GM18867 (cell line): ENCODE data around the gene ZC3H13.

Experiments used
- ATAC-seq: cut with Tn5 transposase; IDR thresholded peaks from one replicate; pipeline ENCODE4 v1.9.1; 2021; ENCODE audit warnings: mild to moderate bottlenecking, moderate library complexity; ENCODE audit not compliant: unreplicated experiment

The ZC3H13 gene

GRCh38 chr13:45943965-45944364 lies 108.6 kb downstream of the ZC3H13 start:
- ATAC-seq = no peak

GRCh38 chr13:45943120-45943519 lies 109.4 kb downstream of the ZC3H13 start:
- ATAC-seq = no peak

GRCh38 chr13:45941261-45941660 lies 111.3 kb downstream of the ZC3H13 start:
- ATAC-seq = no peak

GRCh38 chr13:45940061-45940460 lies 112.5 kb downstream of the ZC3H13 start:
- no peak for ATAC-seq

GRCh38 chr13:45936621-45937020 lies 115.9 kb downstream of the ZC3H13 start:
- ATAC-seq = no peak

GRCh38 chr13:45934283-45934682 lies 118.3 kb downstream of the ZC3H13 start:
- no peak for ATAC-seq

GRCh38 chr13:45933203-45933908 lies 119.2 kb downstream of the ZC3H13 start:
- no peak for ATAC-seq

- no peak for ATAC-seq
Observed at GRCh38 chr13:45932676-45933075, 119.9 kb downstream of the ZC3H13 start.

GRCh38 chr13:45932172-45932571 lies 120.4 kb downstream of the ZC3H13 start:
- ATAC-seq = no peak

- ATAC-seq = no peak
Observed at GRCh38 chr13:45931211-45931610, 121.3 kb downstream of the ZC3H13 start.

GRCh38 chr13:45930177-45930576 lies 122.4 kb downstream of the ZC3H13 start:
- no peak for ATAC-seq

- no peak for ATAC-seq
Observed at GRCh38 chr13:45928843-45929242, 123.7 kb downstream of the ZC3H13 start.

- no peak for ATAC-seq
Observed at GRCh38 chr13:45928176-45928575, 124.4 kb downstream of the ZC3H13 start.

GRCh38 chr13:45926741-45927140 lies 125.8 kb downstream of the ZC3H13 start:
- ATAC-seq = no peak

GRCh38 chr13:45925151-45925550 lies 127.4 kb downstream of the ZC3H13 start:
- no peak for ATAC-seq

GRCh38 chr13:45921162-45921736 lies 131.3 kb downstream of the ZC3H13 start:
- no peak for ATAC-seq

- no peak for ATAC-seq
Observed at GRCh38 chr13:45918597-45918996, 133.9 kb downstream of the ZC3H13 start.

- no peak for ATAC-seq
Observed at GRCh38 chr13:45917019-45917418, 135.5 kb downstream of the ZC3H13 start.

- ATAC-seq = no peak
Observed at GRCh38 chr13:45915686-45916439, 136.7 kb downstream of the ZC3H13 start.

GRCh38 chr13:45909673-45910072 lies 142.9 kb downstream of the ZC3H13 start:
- ATAC-seq = no peak

GRCh38 chr13:45909089-45909488 lies 143.5 kb downstream of the ZC3H13 start:
- no peak for ATAC-seq

GRCh38 chr13:45907503-45907902 lies 145.0 kb downstream of the ZC3H13 start:
- ATAC-seq = no peak
